Naive thymus-derived CD8-positive, alpha-beta T cell (primary cell): ENCODE results near the gene POLR3C. TPM values are rescaled to one million over a fixed set of nuclear protein-coding genes. Genes with fewer than 3 reads are reported as not detected.

Experiments used
- ATAC-seq, 2 donors: fragments of 150-1000 bp; cut with Tn5 transposase in 1 of 2; sonication (Bioruptor Pico), chemical (Tn5 transposase) in 1 of 2; 1 replicate in 1 of 2; 2 replicates in 1 of 2; pipeline ENCODE4 v1.10.0; 2021; ENCODE audit warnings: mild to moderate bottlenecking in 2 of 2, moderate library complexity in 2 of 2
- POLR2A ChIA-PET: fragments of 350-600 bp; sonication (Branson Sonifier 250); formaldehyde crosslinking; loops from one replicate; lab custom pipeline; 2021; ENCODE audit warnings: antibody characterized with exemption; lab: Charles Lee
- DNase-seq, 10 donors: peaks; one replicate each; pipeline versions ENCODE4 v3.0.0 to v3.0.0-alpha.2; 2020 to 2022
- H3K27ac Mint-ChIP-seq, 10 donors: one replicate each; pipeline ENCODE4 v1.8.0; 2020 to 2022; ENCODE audit warnings: mild to moderate bottlenecking in 10 of 10, mixed read lengths in 10 of 10, moderate library complexity in 4 of 10, inconsistent platforms in 1 of 10
- H3K27me3 Mint-ChIP-seq, 5 donors: one replicate each; pipeline ENCODE4 v1.8.0; 2021 to 2022; ENCODE audit warnings: mixed read lengths in 5 of 5
- H3K36me3 Mint-ChIP-seq, 3 donors: one replicate each; pipeline ENCODE4 v1.8.0; 2020 to 2022; ENCODE audit warnings: mixed read lengths in 3 of 3, mild to moderate bottlenecking in 2 of 3, inconsistent platforms in 1 of 3
- H3K4me1 Mint-ChIP-seq, 4 donors: one replicate each; pipeline ENCODE4 v1.8.0; 2021 to 2022; ENCODE audit warnings: mixed read lengths in 4 of 4
- H3K4me3 Mint-ChIP-seq, 10 donors: one replicate each; pipeline ENCODE4 v1.8.0; 2020 to 2022; ENCODE audit warnings: mild to moderate bottlenecking in 10 of 10, mixed read lengths in 10 of 10, moderate library complexity in 6 of 10, inconsistent platforms in 1 of 10
- H3K9me3 Mint-ChIP-seq, 9 donors: one replicate each; pipeline ENCODE4 v1.8.0; 2020 to 2022; ENCODE audit warnings: mixed read lengths in 9 of 9, mild to moderate bottlenecking in 3 of 9, inconsistent platforms in 1 of 9, moderate library complexity in 1 of 9
- microRNA-seq: library from miRNA; unstranded; fragments of <30 nt; microRNA quantifications from one replicate; pipeline ENCODE4 v1.2.0, GENCODE V29; 2022; ENCODE audit warnings: borderline microRNAs expressed
- polyA plus RNA-seq, 3 donors: library from polyadenylated mRNA; unstranded; fragments of 300-500 nt; fragmentation: Illumina TruSeq; gene quantifications; one replicate each; pipeline ENCODE4 v1.2.3, GENCODE V29; 2021
- total RNA-seq, 8 experiments: library from RNA in 2 of 8; stranded (reverse) in 2 of 8; gene quantifications; one replicate each; pipeline ENCODE4 v1.2.3 and lab custom pipeline; 2021 to 2026

Gene POLR3C
- total and polyA plus RNA-seq, 5 experiments from 2014 or later = 40.2 to 54.5 (median 42.8) TPM

- H3K4me3 Mint-ChIP-seq = no peak overlapping the region
- no peaks in the 10 kb centered on the region for H3K27me3 Mint-ChIP-seq
- DNase-seq (no peak), ATAC-seq (no peak)
- POLR2A ChIA-PET = interaction anchor here (0.5 to 0.6 kb wide), 2 partner anchors 14 to 113 kb away, joined by 4 to 5 read pairs; no protein-coding TSS in a partner anchor
- no peaks in the 10 kb centered on the region for H3K4me1 Mint-ChIP-seq
- H3K9me3 Mint-ChIP-seq = no peaks in the 10 kb centered on the region
- peak overlapping the region in 1 of 10 donors; percentile 11 for H3K27ac Mint-ChIP-seq
- H3K36me3 Mint-ChIP-seq = peaks cover 0 to 9% (median 3%) of the 10 kb centered on the region in 3 donors
These were observed 69.5 kb downstream of the POLR3C start for GRCh38 chr1:145893306-145894055.

Small RNAs within 50 kb of the gene (microRNA-seq; reads per million reads assigned to microRNA genes)
- not detected for gene MIR6736

Other genes with a start within 250 kb of the POLR3C start
- gene GPR89A, start 216.2 kb upstream of the POLR3C start, total RNA-seq = 10 to 100 TPM; 32.3 to 39.5 TPM
- gene GPR89A, start 216.2 kb upstream of the POLR3C start, polyA plus RNA-seq = 10 to 100 TPM; 14.9 to 18.8 (median 17.5) TPM
- gene PDZK1, start 116.8 kb upstream of the POLR3C start, total RNA-seq = not detected
- gene PDZK1, start 116.8 kb upstream of the POLR3C start, polyA plus RNA-seq = under 1 TPM in 2 of 3 donors, not detected in 1; 0.24 to 0.43 TPM
- gene CD160, start 104.7 kb upstream of the POLR3C start, total RNA-seq = not detected
- 100 to 1,000 TPM in 1 of 3 donors, 1 to 10 TPM in 2; 1.7 to 117 (median 2.4) TPM for gene CD160, start 104.7 kb upstream of the POLR3C start, polyA plus RNA-seq
- gene RNF115, start 105 bp upstream of the POLR3C start, total RNA-seq = 10 to 100 TPM; 16.3 to 18.9 TPM
- gene RNF115, start 105 bp upstream of the POLR3C start, polyA plus RNA-seq = 1 to 10 TPM; 5.8 to 6.6 (median 6.1) TPM
- 1 to 10 TPM; 5.8 to 6.1 TPM for gene NUDT17, start 21.4 kb downstream of the POLR3C start, total RNA-seq
- gene NUDT17, start 21.4 kb downstream of the POLR3C start, polyA plus RNA-seq = 1 to 10 TPM; 2.0 to 3.9 (median 3.4) TPM
- gene PIAS3, start 34.9 kb downstream of the POLR3C start, total RNA-seq = 10 to 100 TPM; 31.1 to 33.8 TPM
- 10 to 100 TPM; 10.7 to 14.7 (median 12.4) TPM for gene PIAS3, start 34.9 kb downstream of the POLR3C start, polyA plus RNA-seq
- gene ANKRD35, start 61.7 kb downstream of the POLR3C start, total RNA-seq = not detected
- gene ANKRD35, start 61.7 kb downstream of the POLR3C start, polyA plus RNA-seq = under 1 TPM; 0.27 to 0.57 (median 0.42) TPM
- gene ITGA10, start 85.8 kb downstream of the POLR3C start, total RNA-seq = 1 to 10 TPM; 5.0 to 5.1 TPM
- gene ITGA10, start 85.8 kb downstream of the POLR3C start, polyA plus RNA-seq = not detected
- gene PEX11B, start 94.5 kb downstream of the POLR3C start, total RNA-seq = 10 to 100 TPM; 37.5 to 39.7 TPM
- gene PEX11B, start 94.5 kb downstream of the POLR3C start, polyA plus RNA-seq = 10 to 100 TPM; 35.3 to 50.3 (median 44.0) TPM
- 100 to 1,000 TPM; 135 to 138 TPM for gene RBM8A, start 103.3 kb downstream of the POLR3C start, total RNA-seq
- gene RBM8A, start 103.3 kb downstream of the POLR3C start, polyA plus RNA-seq = 100 to 1,000 TPM; 127 to 191 (median 148) TPM
- gene LIX1L, start 133.8 kb downstream of the POLR3C start, total RNA-seq = 10 to 100 TPM; 54.6 to 59.4 TPM
- gene LIX1L, start 133.8 kb downstream of the POLR3C start, polyA plus RNA-seq = 10 to 100 TPM; 26.3 to 31.7 (median 29.3) TPM
- gene ANKRD34A, start 140.4 kb downstream of the POLR3C start, total RNA-seq = 1 to 10 TPM in 1 of 2 experiments, under 1 TPM in 1; 0.96 to 1.6 TPM
- gene ANKRD34A, start 140.4 kb downstream of the POLR3C start, polyA plus RNA-seq = under 1 TPM; 0.12 to 0.38 (median 0.25) TPM
- 10 to 100 TPM; 32.5 to 34.4 TPM for gene POLR3GL, start 140.5 kb downstream of the POLR3C start, total RNA-seq
- gene POLR3GL, start 140.5 kb downstream of the POLR3C start, polyA plus RNA-seq = 100 to 1,000 TPM in 1 of 3 donors, 10 to 100 TPM in 2; 98.4 to 101 (median 98.6) TPM
- gene TXNIP, start 172.4 kb downstream of the POLR3C start, total RNA-seq = 100 to 1,000 TPM; 836 to 848 TPM
- gene TXNIP, start 172.4 kb downstream of the POLR3C start, polyA plus RNA-seq = 1,000 to 10,000 TPM; 4,009 to 5,114 (median 5,016) TPM
- not detected for gene HJV, start 197.5 kb downstream of the POLR3C start, total RNA-seq
- gene HJV, start 197.5 kb downstream of the POLR3C start, polyA plus RNA-seq = not detected